ENCODE measurements around the gene UBE4B.

Gene UBE4B

GRCh38 chr1:10168912-10169514 is 136.3 kb downstream of the UBE4B start:
- H3K36me3 ChIP-seq (replicated peaks), result peaks cover 53% of the 10 kb centered on the region
- H3K9me3 ChIP-seq, result no peaks in the 10 kb centered on the region
- H3K27me3 ChIP-seq (ENCODE audit: low read depth), result no peaks in the 10 kb centered on the region
- no peak for DNase-seq (ENCODE audit: low spot score in 2 of 2)
- H3K4me3 ChIP-seq, result no peak overlapping the region
- H3K4me1 ChIP-seq, result no peaks in the 10 kb centered on the region
- in situ Hi-C loops (cut with MboI; ENCODE audit: low sequenced_read_pairs), result no loop called here

- in situ Hi-C loops (cut with MboI; ENCODE audit: low sequenced_read_pairs), result no loop called here
- no peak for DNase-seq (ENCODE audit: low spot score in 2 of 2)
These were observed 137.4 kb downstream of the UBE4B start for GRCh38 chr1:10170239-10170574.

DNA sequence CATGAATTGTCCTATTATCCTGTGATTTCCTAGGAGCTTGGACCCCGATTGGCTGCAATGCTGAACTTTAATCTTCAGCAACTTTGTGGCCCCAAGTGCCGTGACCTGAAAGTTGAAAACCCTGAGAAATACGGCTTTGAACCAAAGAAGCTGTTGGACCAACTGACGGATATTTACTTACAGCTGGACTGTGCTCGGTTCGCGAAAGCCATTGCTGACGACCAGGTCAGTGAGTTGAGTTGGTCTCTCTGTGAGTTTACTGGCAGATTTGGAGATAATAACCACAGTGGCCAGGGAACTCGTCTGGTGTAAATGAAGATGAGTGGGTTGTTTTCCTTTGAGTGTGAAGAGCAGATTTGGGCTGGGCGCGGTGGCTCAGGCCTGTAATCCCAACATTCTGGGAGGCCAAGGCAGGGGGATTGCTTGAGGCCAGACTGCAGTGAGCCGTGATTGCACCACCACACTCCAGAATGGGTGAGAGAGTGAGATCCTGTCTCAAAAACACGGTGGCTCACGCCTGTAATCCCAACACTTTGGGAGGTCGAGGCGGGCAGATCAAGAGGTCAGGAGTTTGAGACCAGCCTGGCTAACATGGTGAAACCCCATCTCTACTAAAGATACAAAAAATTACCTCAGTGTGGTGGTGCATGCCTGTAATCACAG is 138.5 kb downstream of the UBE4B start:
- Histone ChIP-seq H3K27me3 (ENCODE audit: low read depth) (no peaks in the 10 kb centered on the region), H3K4me1 (no peaks in the 10 kb centered on the region), H3K4me3 (no peak overlapping the region), H3K36me3 (replicated peaks) (peaks cover 39% of the 10 kb centered on the region), H3K9me3 (no peaks in the 10 kb centered on the region)
- no peak for DNase-seq (ENCODE audit: low spot score in 2 of 2)
- in situ Hi-C loops (cut with MboI; ENCODE audit: low sequenced_read_pairs), result no loop called here

More at GRCh38 chr1:10170239-10170574, 137.4 kb downstream of the UBE4B start:
- no peaks in the 10 kb centered on the region for H3K27me3 ChIP-seq (ENCODE audit: low read depth)
- H3K4me3 ChIP-seq, result no peak overlapping the region
- H3K36me3 ChIP-seq (replicated peaks), result peaks cover 46% of the 10 kb centered on the region
- H3K4me1 ChIP-seq, result no peaks in the 10 kb centered on the region
- H3K9me3 ChIP-seq, result no peaks in the 10 kb centered on the region

GRCh38 chr1:10171995-10172669 is 139.4 kb downstream of the UBE4B start:
- in situ Hi-C loops (cut with MboI; ENCODE audit: low sequenced_read_pairs), result no loop called here
- H3K9me3 ChIP-seq, result no peaks in the 10 kb centered on the region
- DNase-seq (ENCODE audit: low spot score in 2 of 2), result no peak
- H3K36me3 ChIP-seq (replicated peaks), result peaks cover 36% of the 10 kb centered on the region
- no peaks in the 10 kb centered on the region for H3K4me1 ChIP-seq
- no peaks in the 10 kb centered on the region for H3K27me3 ChIP-seq (ENCODE audit: low read depth)
- no peak overlapping the region for H3K4me3 ChIP-seq

- in situ Hi-C loops (cut with MboI; ENCODE audit: low sequenced_read_pairs), result no loop called here
- DNase-seq (ENCODE audit: low spot score in 2 of 2), result no peak
- H3K9me3 ChIP-seq, result no peaks in the 10 kb centered on the region
These were observed 140.8 kb downstream of the UBE4B start for GRCh38 chr1:10173582-10173981.

DNA sequence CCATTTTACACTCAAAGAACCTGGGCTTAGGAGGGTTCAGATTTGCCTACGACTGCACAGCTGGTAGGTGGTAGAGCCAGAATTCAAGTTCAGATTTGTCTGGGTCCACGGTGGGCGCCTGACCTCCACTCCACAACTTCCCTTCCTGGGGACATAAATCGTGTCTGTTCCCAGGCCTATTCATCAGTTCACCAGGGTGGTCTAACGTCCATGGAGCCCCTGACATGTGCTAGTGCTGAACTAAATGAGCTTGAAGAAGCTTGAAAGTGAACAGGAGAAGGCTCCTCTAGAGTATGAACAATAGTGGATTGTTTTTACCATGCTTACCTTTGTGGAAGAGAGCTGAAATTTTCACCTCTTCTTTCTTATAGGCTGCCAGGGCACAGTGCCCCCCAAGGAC is 145.1 kb downstream of the UBE4B start:
- in situ Hi-C loops (cut with MboI; ENCODE audit: low sequenced_read_pairs), result no loop called here
- peaks cover 11% of the 10 kb centered on the region for H3K36me3 ChIP-seq (replicated peaks)
- no peaks in the 10 kb centered on the region for H3K27me3 ChIP-seq (ENCODE audit: low read depth)
- DNase-seq (ENCODE audit: low spot score in 2 of 2), result no peak
- no peaks in the 10 kb centered on the region for H3K9me3 ChIP-seq
- peaks cover 35% of the 10 kb centered on the region for H3K4me1 ChIP-seq
- no peak overlapping the region for H3K4me3 ChIP-seq

More at GRCh38 chr1:10173582-10173981, 140.8 kb downstream of the UBE4B start:
- Histone ChIP-seq H3K4me1 (peaks cover 8% of the 10 kb centered on the region), H3K36me3 (replicated peaks) (peaks cover 30% of the 10 kb centered on the region), H3K4me3 (no peak overlapping the region), H3K27me3 (ENCODE audit: low read depth) (no peaks in the 10 kb centered on the region)

GRCh38 chr1:10178597-10179405 is 146.0 kb downstream of the UBE4B start:
- DNase-seq (ENCODE audit: low spot score in 2 of 2), result peak; percentile 75 to 77
- H3K9me3 ChIP-seq, result no peaks in the 10 kb centered on the region
- H3K4me3 ChIP-seq, result no peak overlapping the region
- peaks cover 35% of the 10 kb centered on the region for H3K4me1 ChIP-seq
- H3K36me3 ChIP-seq (replicated peaks), result peaks cover 7% of the 10 kb centered on the region
- in situ Hi-C loops (cut with MboI; ENCODE audit: low sequenced_read_pairs), result no loop called here
- no peaks in the 10 kb centered on the region for H3K27me3 ChIP-seq (ENCODE audit: low read depth)

GRCh38 chr1:10179406-10180091 is 146.8 kb downstream of the UBE4B start:
- Histone ChIP-seq H3K27me3 (ENCODE audit: low read depth) (no peaks in the 10 kb centered on the region), H3K4me3 (no peak overlapping the region), H3K4me1 (peaks cover 35% of the 10 kb centered on the region), H3K36me3 (replicated peaks) (peaks cover 6% of the 10 kb centered on the region), H3K9me3 (no peaks in the 10 kb centered on the region)
- in situ Hi-C loops (cut with MboI; ENCODE audit: low sequenced_read_pairs), result no loop called here
- DNase-seq (ENCODE audit: low spot score in 2 of 2), result peak in 1 of 2 experiments; percentile 25

DNA sequence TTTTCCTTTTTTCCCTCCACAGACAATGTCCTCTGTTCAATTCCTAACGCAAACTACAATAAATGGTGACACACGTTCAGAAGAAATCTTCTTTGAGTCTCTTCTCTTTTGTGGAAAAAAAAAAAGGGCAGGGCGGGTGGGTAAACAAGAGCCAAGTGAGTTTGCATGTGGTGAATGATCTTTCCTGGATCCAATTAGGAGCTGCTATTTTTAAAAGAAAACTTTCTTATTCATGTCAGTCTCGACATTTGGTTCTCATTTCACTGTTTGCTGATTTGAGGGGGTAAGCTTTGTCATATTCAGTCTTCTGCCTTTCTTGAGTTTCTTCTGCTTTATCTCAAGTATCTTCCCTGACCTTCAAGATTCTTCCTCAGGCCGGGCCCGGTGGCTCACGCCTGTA is 148.4 kb downstream of the UBE4B start:
- DNase-seq (ENCODE audit: low spot score in 2 of 2), result no peak
- H3K4me1 ChIP-seq, result peaks cover 35% of the 10 kb centered on the region
- in situ Hi-C loops (cut with MboI; ENCODE audit: low sequenced_read_pairs), result no loop called here

DNA sequence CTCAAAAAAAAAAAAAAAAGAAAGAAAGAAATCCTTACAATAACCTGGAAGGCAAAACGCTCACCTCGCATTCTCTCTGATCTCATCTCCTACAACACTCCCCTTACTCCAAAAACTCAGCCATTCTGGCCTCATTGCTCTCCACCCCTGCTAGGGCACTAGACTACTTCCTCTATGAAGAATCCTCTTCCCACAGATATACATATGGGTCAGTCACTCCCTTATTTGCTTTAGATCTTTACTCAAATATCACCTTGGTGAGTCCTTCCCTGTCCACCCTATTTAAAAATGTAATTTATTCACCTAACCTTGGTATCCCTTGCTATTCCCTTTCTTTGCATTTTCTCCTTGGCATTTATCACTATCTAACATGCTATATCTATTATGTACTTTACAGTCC is 153.0 kb downstream of the UBE4B start:
- no peaks in the 10 kb centered on the region for H3K27me3 ChIP-seq (ENCODE audit: low read depth)
- no peak for DNase-seq (ENCODE audit: low spot score in 2 of 2)
- H3K4me1 ChIP-seq, result peaks cover 5% of the 10 kb centered on the region
- no peak overlapping the region for H3K4me3 ChIP-seq
- H3K36me3 ChIP-seq (replicated peaks), result no peaks in the 10 kb centered on the region
- in situ Hi-C loops (cut with MboI; ENCODE audit: low sequenced_read_pairs), result no loop called here
- no peaks in the 10 kb centered on the region for H3K9me3 ChIP-seq

More for the DNA sequence above, 148.4 kb downstream of the UBE4B start:
- no peaks in the 10 kb centered on the region for H3K27me3 ChIP-seq (ENCODE audit: low read depth)
- no peaks in the 10 kb centered on the region for H3K9me3 ChIP-seq
- no peak overlapping the region for H3K4me3 ChIP-seq
- peaks cover 6% of the 10 kb centered on the region for H3K36me3 ChIP-seq (replicated peaks)

- in situ Hi-C loops (cut with MboI; ENCODE audit: low sequenced_read_pairs), result no loop called here
- no peaks in the 10 kb centered on the region for H3K27me3 ChIP-seq (ENCODE audit: low read depth)
- no peaks in the 10 kb centered on the region for H3K36me3 ChIP-seq (replicated peaks)
- H3K9me3 ChIP-seq, result no peaks in the 10 kb centered on the region
- DNase-seq (ENCODE audit: low spot score in 2 of 2), result no peak
- no peak overlapping the region for H3K4me3 ChIP-seq
- no peaks in the 10 kb centered on the region; the same call in 1 of the 2 replicates for H3K4me1 ChIP-seq
These were observed 153.7 kb downstream of the UBE4B start for GRCh38 chr1:10186331-10187025.

DNA sequence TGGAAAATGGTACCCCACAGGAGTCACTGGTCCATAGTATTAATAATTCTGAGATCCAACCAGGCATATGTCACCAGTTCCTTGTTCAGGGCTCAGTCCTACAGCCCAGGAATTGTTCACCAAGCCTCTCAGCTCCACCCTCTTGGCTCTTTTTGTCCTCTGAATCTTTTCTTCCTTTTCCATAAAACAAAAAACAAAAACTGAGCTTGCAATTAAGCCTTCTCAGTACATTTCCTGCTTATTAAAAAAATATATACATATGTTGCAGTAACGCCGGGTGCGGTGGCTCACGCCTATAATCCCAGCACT is 154.2 kb downstream of the UBE4B start:
- Histone ChIP-seq H3K9me3 (no peaks in the 10 kb centered on the region), H3K4me3 (no peak overlapping the region), H3K27me3 (ENCODE audit: low read depth) (no peaks in the 10 kb centered on the region), H3K4me1 (no peaks in the 10 kb centered on the region), H3K36me3 (replicated peaks) (no peaks in the 10 kb centered on the region)
- in situ Hi-C loops (cut with MboI; ENCODE audit: low sequenced_read_pairs), result no loop called here
- DNase-seq (ENCODE audit: low spot score in 2 of 2), result no peak

- no peaks in the 10 kb centered on the region for H3K36me3 ChIP-seq (replicated peaks)
- no peak overlapping the region for H3K4me3 ChIP-seq
- no peaks in the 10 kb centered on the region for H3K27me3 ChIP-seq (ENCODE audit: low read depth)
- no peak for DNase-seq (ENCODE audit: low spot score in 2 of 2)
- H3K4me1 ChIP-seq, result no peaks in the 10 kb centered on the region
- in situ Hi-C loops (cut with MboI; ENCODE audit: low sequenced_read_pairs), result no loop called here
- H3K9me3 ChIP-seq, result no peaks in the 10 kb centered on the region
These were observed 155.4 kb downstream of the UBE4B start for GRCh38 chr1:10188133-10188650.

Measured in HAP-1 (cell line).